Measurements from ENCODE around the gene RNF175.

- TF ChIP-seq EZH2 (IDR thresholded peaks at IDR 0.05): no peak
- no peak for TF ChIP-seq POLR2AphosphoS5 (IDR thresholded peaks at IDR 0.05; ENCODE audit: borderline replicate concordance, low read depth, low read length)
- no peak for TF ChIP-seq FOXP2 (optimal IDR thresholded peaks at IDR 0.05; ENCODE audit: control extremely low read depth, extremely low read length, insufficient read depth)
Measured at GRCh38 chr4:153745651-153746050, 14.2 kb downstream of the RNF175 start.

Data from SK-N-MC (cell line).